Hematopoietic multipotent progenitor cell treated with erythropoietin and hydrocortisone succinate and interleukin-3 and kit ligand, for 15 days (in vitro differentiated cells): ENCODE data around the gene SVOPL.
"Not testable (repeated sequence)": the region's sequence is repeated elsewhere in the genome, so short reads cannot be mapped to it uniquely, and the experiment has no call there.

ENCODE experiments used
- DNase-seq: peaks from one replicate; pipeline ENCODE4 v3.0.0-alpha.2; 2015; ENCODE audit warnings: low spot score

SVOPL gene

GRCh38 chr7:138701537-138701923, 368 bp upstream of the SVOPL start:
- no peak for DNase-seq

- DNase-seq = no peak
Observed at GRCh38 chr7:138699661-138700060, 1.5 kb downstream of the SVOPL start.

DNA sequence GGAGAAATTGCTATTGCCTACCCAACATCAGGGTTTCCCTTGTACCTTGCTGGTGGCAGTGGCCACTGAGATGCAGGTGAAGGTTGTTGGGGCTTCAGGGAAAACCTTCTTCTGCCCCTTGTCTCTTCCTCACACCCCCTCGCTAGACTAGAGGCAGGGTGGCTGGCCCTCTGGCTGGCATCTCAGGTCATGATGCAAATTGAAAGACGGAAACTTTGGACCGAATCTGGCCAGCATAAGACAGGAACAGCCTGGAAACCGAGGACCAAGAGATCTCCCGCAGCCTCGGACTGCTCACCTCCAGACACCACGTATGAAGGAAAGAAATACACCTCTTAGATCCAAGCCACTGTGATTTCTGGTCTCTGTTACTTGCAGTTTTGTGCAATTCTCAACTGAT, 2.9 kb downstream of the SVOPL start:
- DNase-seq = no peak

DNA sequence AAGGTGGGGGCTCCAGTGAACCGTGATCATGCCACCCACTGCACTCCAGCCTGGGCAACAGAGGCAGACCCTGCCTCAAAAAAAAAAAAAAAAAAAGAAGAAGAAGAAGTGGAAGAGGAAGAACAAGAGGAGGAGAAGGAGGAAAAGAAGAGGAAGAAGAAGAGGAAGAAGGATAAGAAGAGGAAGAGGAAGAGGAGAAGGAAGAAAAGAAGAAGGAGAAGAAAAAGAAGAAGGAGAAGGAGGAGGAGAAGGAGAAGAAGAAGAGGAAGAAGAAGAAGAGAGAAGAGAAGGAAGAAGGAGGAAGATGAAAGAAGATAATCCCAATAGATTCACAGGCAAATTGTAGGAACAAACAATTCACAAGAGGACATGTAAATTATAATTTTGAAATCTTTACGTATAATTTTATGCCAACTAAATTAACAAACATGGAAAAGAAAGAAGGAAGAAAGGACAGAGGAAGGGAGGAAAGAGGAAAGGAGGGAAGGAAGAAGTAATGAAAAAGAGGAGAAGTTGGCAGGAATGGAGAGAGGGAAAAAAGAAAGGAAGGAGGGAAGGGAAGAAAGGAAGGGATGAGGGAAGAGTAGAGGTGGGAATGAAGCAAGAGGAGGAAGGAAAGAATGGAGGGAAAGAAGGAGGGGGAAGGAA, 3.5 kb downstream of the SVOPL start:
- DNase-seq = no peak

DNA sequence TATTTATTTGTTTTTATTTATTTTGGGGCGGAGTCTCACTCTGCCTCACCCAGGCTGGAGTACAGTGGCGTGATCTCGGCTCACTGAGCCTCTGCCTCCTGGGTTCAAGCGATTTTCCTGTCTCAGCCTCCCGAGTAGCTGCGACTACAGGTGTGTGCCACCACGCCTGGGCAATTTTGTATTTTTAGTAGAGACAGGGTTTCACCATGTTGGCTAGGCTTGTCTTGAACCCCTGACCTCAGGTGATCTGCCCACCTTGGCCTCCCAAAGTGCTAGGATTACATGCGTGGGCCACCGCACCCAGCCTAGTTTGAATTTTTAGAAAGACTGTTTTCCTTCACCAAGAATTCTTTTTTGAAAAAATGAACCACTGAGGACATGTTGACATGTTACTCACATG, 5.4 kb downstream of the SVOPL start:
- DNase-seq = not testable (repeated sequence)

- DNase-seq = no peak
Observed at GRCh38 chr7:138695106-138695505, 6.1 kb downstream of the SVOPL start.

GRCh38 chr7:138691178-138691577, 10.0 kb downstream of the SVOPL start:
- DNase-seq = no peak

- DNase-seq = no peak
Observed at GRCh38 chr7:138690495-138690894, 10.7 kb downstream of the SVOPL start.

- DNase-seq = not testable (repeated sequence)
Observed at GRCh38 chr7:138688037-138688436, 13.1 kb downstream of the SVOPL start.

DNA sequence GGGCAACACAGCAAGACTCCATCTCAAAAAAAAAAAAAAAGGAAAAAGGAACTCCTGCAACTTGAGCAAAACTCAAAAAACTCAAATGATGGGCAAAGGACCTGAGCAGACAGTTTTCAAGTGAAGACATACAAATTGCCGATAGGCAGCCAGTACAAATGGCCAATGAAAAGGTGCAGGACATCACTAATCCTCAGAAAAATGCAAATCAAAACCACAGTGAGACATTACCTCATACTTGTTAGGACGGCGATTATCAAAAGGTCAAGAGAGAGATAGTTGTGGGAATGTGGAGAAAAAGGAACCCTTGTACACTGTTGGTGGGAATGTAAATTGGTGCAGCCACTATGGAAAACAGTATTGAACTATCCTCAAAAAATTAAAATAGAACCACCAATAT, 16.8 kb downstream of the SVOPL start:
- no peak for DNase-seq

DNA sequence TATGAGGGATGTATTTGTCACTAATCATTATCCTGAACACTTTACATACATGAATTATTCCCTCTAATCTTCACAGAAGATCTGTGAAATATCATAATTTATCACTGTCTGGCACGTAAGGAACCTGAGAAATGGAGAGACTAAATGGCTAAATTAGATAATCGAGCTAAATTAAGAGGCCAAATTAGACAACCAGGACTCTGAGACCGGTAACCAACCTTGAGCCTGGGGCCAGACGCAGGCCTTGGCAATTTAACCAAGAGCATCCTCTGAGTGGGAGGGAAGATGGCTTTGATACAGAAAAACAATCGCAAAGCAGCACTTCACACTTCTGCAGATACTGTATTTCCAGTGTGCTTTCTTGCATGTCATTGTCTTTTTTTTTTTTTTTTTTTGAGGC, 21.4 kb downstream of the SVOPL start:
- no peak for DNase-seq

GRCh38 chr7:138670594-138670993, 30.6 kb downstream of the SVOPL start:
- DNase-seq = no peak

- DNase-seq = no peak
Observed at GRCh38 chr7:138669364-138669763, 31.8 kb downstream of the SVOPL start.

- DNase-seq = no peak
Observed at GRCh38 chr7:138668946-138669345, 32.2 kb downstream of the SVOPL start.

DNA sequence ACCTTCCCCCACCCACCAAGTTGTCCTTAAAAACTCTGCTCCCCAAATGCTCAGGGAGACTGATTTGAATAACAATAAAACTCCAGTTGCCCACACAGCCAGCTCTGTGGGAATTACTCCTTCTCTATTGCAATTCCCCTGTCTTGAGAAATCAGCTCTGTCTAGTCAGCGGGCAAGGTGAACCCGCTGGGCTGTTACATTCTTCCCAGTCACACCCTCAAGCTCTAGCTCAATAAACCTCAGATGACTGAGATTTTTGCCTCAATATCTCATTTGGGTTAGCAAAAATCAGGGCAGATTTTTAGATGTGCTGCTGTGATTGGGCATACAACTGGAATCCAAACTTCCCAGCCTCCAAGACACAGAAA, 32.9 kb downstream of the SVOPL start:
- no peak for DNase-seq

DNA sequence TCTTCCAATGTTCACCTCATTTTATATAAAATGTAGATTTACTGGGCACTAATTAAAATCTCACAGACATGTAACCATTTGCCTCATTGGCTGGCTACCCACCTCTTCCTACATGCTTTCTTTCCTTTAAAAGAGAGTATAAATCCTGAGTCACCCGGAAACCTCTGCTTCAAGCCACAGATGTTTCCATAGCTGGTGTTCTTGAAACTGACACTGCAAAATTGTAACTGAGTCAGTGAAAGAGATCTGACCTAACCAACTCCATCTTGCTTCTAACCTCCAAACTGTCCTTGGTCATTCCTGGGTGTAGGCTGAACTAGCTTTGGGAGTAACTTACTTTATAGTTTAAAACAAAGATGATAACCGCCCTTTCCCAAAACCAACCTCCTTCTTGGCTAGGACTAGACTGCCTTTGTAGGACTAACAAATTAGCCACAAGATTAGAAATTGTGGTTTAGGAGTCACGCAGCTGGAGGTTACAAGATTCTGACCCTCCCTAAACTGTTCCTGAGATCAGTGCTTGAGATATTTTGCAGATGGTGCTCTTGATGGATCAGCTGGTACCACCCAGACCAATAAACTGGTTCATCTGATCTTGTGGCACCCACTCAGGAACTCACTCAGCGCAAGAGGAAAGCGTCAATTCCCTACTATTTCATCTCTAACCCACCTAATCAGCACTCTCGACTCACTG, 33.5 kb downstream of the SVOPL start:
- no peak for DNase-seq

- DNase-seq = no peak
Observed at GRCh38 chr7:138666385-138666784, 34.8 kb downstream of the SVOPL start.

- DNase-seq = no peak
Observed at GRCh38 chr7:138665669-138666140, 35.5 kb downstream of the SVOPL start.

DNA sequence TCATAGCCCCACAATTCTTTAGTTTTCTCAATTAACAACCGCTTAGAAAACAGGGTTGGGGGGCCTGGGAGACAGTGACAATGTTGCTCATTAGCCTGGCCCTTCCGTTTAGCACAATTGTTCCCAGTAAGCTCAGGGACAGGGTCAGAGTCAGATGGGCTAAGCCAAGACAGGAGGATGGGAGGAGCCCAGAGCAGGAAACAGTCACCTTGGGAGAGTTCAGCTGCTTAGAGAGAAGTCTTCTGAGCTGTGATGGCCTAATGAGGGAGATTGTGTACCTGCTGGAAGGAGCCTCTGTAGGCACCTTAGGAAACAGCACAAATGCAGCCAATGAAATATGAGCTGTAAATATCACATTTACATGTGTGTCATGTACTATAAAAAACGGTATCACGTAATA, 35.9 kb downstream of the SVOPL start:
- no peak for DNase-seq

DNA sequence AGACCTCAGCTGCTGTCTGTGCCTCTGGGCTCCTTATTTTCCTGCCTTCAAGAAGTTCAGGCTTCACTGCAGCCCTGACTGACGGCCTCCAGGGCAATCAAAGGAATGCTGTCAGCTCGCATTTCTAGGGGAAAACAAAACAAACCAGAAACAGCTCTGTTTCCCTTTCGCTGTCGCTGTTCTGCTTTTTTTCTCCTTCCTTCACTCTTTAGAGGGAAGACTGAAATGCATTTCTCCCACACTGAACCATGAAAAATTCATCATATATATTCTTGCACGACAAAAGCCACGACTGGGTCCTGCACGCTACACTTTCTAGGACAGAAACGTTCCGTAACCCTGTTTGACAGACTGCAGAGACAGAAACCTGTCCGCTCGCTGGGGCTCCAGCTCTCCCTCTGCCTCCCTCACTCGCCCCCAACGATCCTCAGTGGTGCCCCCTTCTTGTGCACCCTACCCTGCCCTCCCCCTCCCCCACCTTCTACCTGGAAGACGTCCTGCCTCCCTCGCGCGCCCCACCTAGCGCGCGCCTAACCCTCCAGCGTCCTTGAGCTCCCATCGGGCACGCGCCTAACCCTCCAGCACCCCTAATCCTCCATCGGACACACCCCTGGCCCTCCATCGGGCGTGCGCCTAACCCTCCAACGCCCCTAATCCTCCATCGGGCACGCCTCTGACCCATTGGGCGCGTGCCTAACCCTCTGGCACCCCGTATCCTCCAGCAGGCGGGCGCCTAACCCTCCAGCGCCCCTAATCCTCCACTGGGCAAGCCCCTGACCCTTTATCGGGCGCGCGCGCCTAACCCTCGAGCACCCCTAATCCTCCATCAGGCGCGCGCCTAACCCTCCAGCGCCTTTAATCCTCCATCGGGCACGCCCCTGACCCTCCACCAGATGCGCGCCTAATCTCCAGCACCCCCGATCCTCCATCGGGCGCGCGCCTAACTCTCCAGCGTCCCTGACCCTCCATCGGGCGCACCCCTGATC, 37.1 kb downstream of the SVOPL start:
- no peak for DNase-seq

GRCh38 chr7:138662991-138663320, 38.2 kb downstream of the SVOPL start:
- no peak for DNase-seq

- DNase-seq = no peak
Observed at GRCh38 chr7:138662076-138662990, 38.8 kb downstream of the SVOPL start.
